ENCODE results near the gene GDPD5.

DNA sequence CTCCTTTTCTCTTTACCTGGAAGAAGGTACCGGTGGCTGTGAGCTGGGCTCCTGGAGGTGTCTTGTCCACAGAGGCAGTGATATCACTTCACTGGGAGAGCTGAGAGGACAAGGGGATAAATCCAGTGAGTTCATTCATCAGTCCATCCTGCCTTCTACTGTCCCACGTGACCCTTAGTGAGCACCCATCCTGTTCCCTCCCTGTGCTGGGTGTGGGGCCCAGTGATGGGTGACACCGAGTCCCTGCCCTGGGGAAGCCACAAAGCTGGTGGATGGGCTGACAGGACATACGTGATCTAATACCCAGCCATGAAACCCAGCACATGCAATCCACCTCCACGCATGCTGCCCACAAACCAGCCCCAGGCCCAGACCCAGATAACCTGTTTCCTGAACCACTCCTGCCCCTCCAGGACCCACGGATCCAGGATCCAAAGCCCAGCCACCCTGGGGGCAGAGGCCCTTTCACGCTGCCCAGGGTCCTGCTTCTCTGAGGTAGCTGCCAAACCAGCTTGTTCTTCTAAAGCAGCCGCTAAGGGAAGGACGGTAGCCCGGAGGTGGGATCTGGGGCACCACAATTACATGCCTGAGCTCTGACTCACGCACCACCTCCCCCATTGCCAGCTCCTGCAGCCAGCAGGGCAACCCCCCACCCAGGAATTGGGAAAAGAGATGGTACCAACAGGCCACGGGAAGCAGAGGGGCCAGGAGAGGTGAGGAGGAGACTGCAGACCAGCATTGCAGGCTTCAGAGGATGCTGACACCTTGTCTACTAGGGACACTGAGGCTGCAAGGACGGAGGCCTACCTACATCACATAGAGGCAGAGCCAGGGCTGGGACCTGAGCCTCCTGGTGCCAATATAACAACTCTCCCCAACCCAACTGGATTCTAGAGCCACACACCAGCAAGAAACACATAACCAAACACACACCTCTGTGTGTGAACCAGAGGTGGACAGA is 35.2 kb downstream of the GDPD5 start:
- TF ChIP-seq, protein P1, sequence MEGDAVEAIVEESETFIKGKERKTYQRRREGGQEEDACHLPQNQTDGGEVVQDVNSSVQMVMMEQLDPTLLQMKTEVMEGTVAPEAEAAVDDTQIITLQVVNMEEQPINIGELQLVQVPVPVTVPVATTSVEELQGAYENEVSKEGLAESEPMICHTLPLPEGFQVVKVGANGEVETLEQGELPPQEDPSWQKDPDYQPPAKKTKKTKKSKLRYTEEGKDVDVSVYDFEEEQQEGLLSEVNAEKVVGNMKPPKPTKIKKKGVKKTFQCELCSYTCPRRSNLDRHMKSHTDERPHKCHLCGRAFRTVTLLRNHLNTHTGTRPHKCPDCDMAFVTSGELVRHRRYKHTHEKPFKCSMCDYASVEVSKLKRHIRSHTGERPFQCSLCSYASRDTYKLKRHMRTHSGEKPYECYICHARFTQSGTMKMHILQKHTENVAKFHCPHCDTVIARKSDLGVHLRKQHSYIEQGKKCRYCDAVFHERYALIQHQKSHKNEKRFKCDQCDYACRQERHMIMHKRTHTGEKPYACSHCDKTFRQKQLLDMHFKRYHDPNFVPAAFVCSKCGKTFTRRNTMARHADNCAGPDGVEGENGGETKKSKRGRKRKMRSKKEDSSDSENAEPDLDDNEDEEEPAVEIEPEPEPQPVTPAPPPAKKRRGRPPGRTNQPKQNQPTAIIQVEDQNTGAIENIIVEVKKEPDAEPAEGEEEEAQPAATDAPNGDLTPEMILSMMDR (IDR thresholded peaks at IDR 0.05; ENCODE audit: low read length) = no peak
- TF ChIP-seq EZH2 (IDR thresholded peaks at IDR 0.05; ENCODE audit: borderline replicate concordance, low read length) = no peak
